GM21367 (cell line): ENCODE measurements around the gene RASAL2.
"Not testable (repeated sequence)": the region's sequence is repeated elsewhere in the genome, so short reads cannot be mapped to it uniquely, and the experiment has no call there.

Experiments
- ATAC-seq: cut with Tn5 transposase; IDR thresholded peaks from one replicate; pipeline ENCODE4 v1.9.1; 2021; ENCODE audit not compliant: unreplicated experiment

The RASAL2 gene

GRCh38 chr1:178109348-178110143 lies 15.6 kb downstream of the RASAL2 start:
- no peak for ATAC-seq

GRCh38 chr1:178115260-178115659 lies 21.4 kb downstream of the RASAL2 start:
- ATAC-seq: no peak

DNA sequence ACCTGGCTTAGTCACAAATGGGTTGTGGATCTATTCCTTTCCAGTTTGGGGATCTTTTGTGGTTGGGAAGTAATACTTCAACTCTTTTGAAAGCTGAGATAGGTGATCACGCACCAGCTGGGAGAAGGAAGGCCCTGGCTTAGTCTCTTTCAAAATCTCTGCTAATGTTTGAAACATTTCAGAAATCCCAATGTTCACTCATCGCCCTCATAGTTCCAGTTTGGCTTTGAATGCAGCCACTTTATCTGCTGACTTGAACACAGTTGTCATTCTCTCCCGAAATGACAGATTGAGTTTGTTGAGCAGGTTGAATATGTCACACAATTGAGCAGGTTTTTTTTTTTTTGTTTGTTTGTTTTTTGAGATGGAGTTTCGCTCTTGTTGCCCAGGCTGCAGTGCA lies 24.6 kb downstream of the RASAL2 start:
- ATAC-seq: no peak

GRCh38 chr1:178119628-178120027 lies 25.7 kb downstream of the RASAL2 start:
- ATAC-seq: no peak

DNA sequence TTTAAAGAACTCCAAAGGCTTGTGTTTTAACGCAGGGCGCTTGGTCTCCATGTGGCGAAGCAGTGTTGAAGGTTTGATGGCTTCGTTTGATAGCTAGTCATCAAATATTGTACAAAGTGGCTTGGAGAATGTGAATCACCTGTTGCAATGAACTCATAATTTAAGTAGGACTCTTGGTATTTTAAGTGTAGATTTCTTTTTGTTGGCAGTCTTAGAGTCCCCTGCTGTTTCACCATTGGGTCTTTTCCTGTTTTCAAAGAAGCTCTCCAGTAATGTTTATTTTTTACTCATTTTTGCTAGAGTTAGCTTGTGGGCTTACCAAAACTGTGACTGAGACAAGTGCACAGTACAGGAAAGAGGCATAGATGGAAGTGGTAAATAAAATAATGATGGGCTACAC lies 26.2 kb downstream of the RASAL2 start:
- ATAC-seq: no peak

DNA sequence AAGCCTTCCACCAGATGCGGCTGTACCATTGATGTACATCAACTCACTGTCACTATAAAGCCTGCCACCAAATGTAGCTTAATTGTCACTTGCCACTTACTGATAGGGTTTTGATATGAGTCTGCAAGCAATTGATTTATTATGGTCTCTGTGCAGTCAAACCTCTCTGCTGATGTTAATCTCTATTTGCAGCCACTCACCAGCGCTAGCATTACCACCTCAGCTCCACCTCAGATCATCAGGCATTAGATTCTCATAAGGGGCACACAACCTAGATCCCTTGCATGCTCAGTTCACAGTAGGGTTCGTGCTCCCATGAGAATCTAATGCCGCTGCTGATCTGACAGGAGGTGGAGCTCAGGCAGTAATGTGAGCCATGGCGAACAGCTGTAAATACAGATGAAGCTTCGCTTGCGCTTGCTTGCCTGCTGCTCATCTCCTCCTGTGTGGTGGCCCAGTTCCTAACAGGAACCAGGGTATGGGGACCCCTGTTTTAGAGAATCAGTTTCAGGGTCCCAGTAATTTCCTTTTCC lies 26.7 kb downstream of the RASAL2 start:
- not testable (repeated sequence) for ATAC-seq

DNA sequence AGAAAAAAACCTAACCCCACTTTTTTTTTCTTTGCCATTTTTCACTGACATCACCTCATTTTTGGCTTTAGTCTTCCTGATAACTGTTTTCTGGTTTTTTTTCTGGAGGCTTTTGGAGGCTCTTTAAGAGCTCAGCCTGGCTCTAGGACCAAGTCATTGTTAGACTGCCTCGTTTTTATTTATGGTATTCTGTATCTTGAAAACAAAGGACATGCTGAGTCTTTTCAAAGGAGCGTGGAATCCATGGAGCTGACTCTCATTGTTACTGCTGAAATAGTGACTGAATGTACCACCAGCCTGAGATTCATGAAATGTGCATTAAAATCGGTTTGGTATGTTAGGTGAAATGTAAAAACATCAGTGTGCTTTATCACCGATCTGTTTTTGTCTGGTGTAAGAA lies 28.0 kb downstream of the RASAL2 start:
- no peak for ATAC-seq

GRCh38 chr1:178122283-178122682 lies 28.4 kb downstream of the RASAL2 start:
- ATAC-seq: no peak

- ATAC-seq: no peak
These were observed 30.2 kb downstream of the RASAL2 start for GRCh38 chr1:178124115-178124514.

DNA sequence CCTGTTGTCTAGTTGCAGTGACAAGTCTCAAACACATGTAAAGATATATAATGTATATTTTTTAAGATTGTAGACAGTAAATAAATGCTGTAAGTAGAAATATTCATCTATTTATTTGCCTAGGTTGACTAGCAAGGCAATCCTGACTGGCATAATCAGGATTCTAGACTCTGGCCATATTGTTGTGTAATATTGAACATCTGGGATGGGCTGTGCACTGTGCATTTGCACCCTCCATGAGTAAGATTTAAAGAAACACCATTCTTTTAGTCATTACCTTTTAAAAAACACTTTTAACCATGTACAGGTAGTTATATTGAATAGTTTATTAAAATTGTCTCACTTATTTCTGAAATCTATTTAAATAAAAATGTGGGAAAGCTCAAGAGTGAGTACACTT lies 32.4 kb downstream of the RASAL2 start:
- ATAC-seq: no peak

DNA sequence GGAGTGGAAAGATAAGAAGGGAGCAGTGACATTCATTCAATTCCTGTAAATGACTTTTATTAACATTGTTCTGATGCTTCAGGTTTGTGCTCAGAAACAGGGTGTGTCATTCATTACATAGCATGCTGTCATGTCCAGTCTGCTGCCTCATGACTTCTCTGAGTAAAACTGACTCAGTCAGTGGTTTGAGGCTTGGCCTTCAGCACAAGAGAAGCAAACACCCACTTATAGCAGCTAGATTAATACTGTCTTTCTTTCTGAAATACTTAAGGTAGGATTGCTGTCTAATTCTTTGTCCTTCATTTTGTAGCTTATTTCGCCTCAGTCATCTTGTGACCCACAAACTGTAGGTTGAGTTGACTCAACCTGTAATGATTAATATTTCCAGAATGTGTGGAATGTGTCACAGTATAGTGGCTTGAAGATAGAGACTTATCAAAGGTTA lies 32.9 kb downstream of the RASAL2 start:
- ATAC-seq: peak; percentile 52

GRCh38 chr1:178127482-178128191 lies 33.7 kb downstream of the RASAL2 start:
- no peak for ATAC-seq

DNA sequence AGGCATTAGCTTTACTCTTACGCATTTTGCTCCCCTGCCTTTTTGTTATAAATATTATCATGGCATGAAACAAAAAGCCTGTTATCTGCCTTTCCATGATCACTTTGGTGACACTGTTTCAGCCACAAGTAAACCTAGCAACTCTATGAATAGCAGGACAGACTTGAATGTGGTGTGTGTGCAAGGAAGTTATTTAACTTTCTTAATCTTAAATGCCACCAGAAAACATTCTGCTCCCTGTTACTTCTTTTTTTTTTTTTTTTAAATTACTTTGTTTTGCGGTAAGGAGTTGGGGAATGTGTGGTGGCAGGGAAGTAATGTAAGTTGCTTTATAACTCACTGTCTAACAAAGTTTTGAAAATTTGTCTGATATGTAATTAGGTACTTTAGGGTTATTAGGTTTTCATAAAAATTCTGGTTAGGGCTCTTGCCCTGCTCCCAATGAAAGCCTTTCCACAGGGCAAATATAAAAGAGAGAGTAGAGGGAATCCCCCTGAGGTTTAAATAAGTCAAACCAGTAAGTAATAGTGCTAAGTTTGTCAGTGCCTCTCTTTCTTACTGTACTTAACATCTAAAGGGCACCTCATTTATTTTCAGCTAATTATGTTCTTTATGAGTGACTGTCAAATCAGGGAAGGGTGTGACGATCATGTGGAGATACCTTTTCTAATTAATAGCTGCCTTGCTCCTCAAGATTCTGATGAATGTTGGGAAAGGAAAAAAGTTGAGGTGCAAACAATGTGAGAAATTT lies 39.5 kb downstream of the RASAL2 start:
- ATAC-seq: no peak

DNA sequence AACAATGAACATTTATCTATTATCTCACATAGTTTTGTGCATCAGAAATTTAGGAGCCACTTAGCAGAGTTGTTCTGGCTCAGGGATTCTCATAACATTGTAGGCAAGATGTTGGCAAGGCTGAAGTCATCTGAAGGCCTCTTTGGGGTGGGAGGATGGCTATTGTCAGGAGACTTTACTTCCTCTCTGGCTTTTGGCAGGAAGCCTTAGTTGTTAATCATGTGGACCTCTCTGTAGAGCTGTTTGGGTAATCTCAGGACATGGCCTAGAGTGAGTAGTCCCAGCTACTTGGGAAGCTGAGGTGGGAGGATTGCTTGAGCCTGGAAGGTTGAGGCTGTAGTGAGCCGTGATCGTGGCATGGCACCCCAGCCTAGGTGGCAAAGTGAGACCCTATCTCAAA lies 40.2 kb downstream of the RASAL2 start:
- ATAC-seq: no peak

- ATAC-seq: no peak
These were observed 43.3 kb downstream of the RASAL2 start for GRCh38 chr1:178137238-178137637.

- ATAC-seq: no peak
These were observed 48.9 kb downstream of the RASAL2 start for GRCh38 chr1:178142806-178143205.

DNA sequence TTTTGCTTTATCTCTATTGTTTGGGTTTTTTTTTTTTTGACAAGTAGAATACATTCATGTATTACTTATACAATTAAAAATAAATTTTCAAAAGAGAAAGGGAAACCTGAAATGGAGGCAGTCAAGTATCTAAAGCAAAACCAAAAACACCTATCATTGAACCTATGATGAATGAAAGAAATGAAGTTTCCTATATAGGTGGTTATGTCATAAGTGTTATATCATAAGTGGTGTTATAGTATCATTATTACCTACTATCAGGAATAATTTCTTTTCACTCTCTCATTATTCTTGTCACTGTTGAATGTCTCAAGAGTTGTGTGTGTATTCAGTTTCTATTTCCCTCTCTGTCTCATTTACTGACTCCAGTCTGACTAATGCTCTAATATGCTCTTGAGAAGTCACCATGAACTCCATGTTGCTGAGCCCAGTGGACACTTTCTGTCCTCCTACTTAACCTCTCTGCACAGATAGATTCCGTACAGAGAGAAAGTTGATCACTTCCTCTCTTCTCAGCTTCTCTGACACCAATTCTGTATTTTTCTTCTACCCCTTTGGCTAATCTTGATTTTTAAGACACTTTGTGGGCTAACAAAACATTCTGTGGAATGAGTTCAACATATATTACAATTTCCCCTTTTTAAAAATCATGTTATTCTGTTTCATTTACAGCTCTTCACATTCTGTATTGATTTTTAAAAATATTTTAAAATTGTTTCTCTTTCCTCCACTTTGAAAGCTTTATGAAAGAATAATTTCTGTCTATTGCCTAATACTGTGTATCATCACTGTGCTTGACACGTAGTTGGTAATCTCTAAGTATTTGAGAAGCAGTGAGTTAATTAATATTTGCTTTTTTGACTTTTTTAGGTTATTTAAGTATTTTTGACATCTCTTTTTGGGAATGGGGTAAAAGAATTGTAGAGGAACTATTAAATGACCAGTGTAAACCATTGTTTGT lies 50.1 kb downstream of the RASAL2 start:
- no peak for ATAC-seq

- ATAC-seq: no peak
These were observed 51.7 kb downstream of the RASAL2 start for GRCh38 chr1:178145605-178146004.

DNA sequence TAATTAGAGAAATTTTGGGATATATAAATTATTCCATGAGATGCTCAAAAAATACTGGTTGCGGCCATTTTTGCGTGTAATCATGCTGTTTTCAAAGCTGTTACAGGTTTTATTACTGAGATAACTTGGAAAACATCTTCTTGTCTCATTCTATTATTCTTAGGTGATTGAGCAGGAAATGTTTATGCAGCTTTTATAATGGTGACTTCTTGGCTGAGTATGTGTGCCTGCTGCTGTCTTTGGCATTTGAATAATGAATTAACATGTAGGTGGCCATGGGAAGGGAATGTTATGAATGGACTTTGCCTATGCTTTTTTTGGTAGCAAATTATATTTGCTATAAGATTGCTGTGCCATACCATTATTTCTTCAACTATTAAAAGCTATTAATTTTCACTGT lies 52.5 kb downstream of the RASAL2 start:
- ATAC-seq: no peak

- no peak for ATAC-seq
These were observed 56.7 kb downstream of the RASAL2 start for GRCh38 chr1:178150610-178151009.
